GM19351 (cell line): ENCODE results near the gene NDUFS3.
"Not testable (repeated sequence)": the region's sequence is repeated elsewhere in the genome, so short reads cannot be mapped to it uniquely, and the experiment has no call there.

Experiments used
- ATAC-seq: cut with Tn5 transposase; IDR thresholded peaks from one replicate; pipeline ENCODE4 v1.9.1; 2021; ENCODE audit warnings: mild to moderate bottlenecking, moderate library complexity; ENCODE audit not compliant: unreplicated experiment

Gene NDUFS3

DNA sequence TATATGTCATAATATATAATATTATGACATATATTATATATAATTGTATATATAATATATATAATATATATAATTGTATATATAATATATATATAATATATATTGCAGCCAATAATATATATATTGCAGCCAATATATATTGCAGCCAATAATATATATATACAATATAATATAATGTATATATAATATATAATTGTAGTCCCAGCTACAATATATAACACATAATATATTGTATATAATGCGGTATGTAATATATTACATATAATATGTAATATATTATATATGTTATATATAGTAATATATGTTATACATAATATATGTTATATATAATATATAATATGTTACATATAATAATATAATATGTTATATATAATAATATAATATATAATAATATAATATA, 20.2 kb upstream of the NDUFS3 start:
- ATAC-seq: no peak

DNA sequence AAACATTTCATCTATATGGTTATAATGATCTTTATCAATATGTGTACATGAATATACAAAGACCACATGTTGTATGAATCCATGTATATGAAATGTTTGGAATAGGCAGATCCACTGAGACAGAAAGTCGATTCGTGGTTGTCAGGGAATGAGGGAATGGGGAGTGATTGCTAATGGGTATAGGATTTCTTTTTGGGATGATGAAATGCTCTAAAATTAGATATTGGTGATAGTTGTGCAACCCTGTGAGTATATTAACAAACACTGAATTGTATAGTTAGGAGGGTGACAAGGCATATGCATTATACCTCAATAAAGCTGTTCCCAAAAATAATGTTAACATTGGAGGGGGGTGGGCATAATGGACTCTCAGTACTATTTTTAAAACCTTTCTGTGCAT, 18.4 kb upstream of the NDUFS3 start:
- no peak for ATAC-seq

DNA sequence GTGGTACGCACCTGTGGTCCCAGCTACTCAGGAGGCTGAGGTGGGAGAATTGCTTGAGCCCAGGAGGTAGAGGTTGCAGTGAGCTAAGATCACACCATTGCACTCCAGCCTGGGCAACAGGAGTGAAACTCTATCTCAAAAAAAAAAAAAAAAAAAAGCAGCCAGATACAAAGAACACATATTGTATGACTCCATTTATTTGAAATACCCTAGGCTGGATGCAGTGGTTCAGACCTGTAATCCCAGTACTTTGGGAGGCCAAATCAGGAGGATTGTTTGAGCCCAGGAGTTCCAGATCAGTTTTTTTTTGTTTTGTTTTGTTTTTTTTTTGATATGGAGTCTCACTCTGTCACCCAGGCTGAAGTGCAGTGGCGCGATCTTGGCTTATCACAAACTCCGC, 16.5 kb upstream of the NDUFS3 start:
- ATAC-seq: not testable (repeated sequence)

DNA sequence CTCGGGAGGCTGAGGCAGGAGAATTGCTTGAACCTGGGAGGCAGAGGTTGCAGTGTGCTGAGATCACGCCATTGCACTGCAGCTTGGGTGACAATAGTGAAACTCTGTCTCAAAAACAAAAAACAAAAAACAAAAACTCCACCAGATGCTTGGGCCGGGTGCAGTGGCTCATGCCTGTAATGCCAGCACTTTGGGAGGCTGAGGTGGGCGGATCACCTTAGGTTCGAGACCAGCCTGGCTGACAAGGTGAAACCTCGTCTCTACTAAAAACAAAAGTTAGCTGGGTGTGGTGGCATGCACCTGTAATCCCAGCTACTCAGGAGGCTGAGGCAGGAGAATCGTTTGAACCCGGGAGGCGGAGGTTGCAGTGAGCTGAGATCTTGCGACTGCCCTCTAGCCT, 14.5 kb upstream of the NDUFS3 start:
- not testable (repeated sequence) for ATAC-seq

DNA sequence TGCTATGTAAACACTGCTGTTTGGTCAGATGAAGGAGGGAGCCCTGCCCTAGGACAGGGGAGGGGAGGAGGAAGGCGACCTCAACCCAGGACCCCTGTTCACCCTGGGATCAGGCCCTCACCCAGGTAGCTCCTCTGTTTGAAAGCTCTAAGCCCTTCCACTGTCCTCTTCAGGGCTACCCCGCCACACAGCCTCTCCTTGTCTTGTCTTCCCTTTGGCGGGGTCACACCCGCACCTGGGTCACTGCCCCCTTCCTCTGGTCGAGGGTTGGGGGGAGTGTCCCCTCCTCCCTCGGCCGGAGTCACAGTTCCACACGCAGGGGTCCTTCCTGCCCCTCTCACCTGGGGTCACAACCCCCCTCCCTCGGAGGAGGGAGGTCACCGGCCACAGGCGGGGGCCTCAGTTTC, 13.9 kb upstream of the NDUFS3 start:
- peak; percentile 21 for ATAC-seq

DNA sequence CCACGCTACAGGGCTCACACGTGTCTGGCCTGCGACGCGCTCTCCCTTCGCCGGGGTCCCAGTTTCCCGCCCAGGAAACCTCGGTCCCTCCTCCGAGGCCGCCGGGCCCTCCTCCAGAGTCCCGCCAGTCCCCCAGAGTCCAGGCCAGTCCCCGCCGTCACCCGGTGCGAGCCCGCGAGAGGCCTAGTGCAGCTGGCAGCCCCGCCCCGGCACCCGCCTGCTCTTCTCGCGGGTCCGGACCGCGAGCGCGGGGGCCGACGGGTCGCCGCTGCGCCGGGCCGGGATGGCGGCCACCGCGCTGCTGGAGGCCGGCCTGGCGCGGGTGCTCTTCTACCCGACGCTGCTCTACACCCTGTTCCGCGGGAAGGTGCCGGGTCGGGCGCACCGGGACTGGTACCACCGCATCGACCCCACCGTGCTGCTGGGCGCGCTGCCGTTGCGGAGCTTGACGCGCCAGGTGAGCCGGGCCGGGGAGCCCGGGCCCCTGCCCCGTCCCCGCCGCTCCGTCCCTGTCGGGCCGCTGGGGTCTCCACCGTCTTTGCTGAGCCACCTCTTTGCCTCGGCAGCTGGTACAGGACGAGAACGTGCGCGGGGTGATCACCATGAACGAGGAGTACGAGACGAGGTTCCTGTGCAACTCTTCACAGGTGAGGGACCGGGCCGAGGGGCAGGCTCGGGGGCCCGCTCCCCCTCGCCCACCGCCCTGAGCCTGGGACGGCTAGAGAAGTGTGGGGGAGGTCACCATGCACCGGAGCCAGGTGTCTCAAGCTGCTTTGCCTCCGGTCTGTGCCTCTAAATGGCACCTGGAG, 13.3 kb upstream of the NDUFS3 start, which contains the start of gene PTPMT1:
Gene PTPMT1, plus strand, starts transcription at position 260 of the 809 bp plus-strand sequence. Its CDS starts 24 bp downstream, at position 284.
- ATAC-seq: peak; percentile 89

DNA sequence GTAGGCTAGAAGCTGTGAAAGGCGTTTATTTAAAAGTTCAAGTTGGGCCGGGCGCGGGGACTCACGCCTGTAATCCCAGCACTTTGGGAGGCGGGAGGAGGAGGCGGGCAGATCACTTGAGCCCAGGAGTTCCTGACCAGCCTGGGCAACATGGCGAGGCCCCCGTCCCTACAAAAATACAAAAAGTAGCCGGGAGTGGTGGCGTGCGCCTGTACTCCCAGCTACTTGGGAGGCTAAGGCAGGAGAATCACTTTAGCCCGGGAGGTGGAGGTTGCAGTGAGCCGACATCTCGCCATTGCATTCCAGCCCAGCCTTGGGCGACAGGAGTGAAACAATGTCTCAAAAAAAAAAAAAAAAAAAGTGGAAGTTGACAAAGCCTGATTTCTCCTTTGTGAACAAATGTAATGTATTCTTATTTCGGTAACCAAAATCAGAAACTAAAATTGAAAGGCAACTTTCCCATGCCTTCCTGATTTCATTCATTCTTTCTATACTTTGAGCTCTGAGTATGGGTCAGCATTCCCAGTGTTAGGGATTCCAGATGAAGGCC, 12.7 kb upstream of the NDUFS3 start:
- ATAC-seq: no peak

DNA sequence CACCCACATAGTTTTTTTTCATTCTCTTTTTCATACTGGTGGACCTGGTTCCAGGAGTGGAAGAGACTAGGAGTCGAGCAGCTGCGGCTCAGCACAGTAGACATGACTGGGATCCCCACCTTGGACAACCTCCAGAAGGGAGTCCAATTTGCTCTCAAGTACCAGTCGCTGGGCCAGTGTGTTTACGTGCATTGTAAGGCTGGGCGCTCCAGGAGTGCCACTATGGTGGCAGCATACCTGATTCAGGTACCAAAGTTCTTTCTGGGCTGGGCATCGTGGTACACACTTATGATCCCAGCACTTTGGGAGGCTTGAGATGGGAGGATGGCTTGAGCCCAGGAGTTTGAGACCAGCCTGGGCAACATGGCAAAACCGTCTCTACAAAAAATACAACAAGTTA, 9.2 kb upstream of the NDUFS3 start:
- no peak for ATAC-seq

DNA sequence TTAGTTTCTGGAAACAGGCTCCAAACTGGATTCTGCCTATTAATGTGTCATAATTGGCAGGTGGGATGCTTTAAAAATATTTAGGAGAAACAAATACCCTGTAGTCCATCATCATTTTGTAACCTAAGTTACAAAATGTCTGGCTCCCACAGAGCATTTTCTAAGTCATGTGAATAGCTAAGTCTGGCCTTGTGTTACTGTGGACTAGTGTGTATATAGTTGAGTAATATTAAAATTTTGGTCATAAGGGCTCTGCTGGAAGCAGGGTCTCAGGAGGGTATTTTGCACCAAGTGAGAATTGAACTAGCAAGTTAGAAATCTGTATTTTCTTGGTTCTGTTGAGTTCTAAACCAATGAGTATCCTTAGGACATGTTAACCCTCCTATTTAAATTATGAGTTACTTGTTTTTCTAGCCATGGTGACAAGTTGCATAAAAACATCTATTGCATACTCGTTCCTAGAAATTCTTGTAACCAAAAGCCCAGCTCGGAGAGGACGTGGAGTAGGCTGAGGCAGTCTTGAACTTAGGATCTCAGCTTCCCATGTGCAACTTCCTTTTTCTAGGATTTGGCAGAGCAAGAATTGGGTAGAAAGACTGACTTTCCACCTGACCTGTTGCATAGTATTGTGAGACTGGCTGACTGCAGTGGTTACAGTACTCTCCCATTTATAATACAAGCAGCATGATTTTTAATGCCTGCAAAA, 8.1 kb upstream of the NDUFS3 start:
- ATAC-seq: no peak

DNA sequence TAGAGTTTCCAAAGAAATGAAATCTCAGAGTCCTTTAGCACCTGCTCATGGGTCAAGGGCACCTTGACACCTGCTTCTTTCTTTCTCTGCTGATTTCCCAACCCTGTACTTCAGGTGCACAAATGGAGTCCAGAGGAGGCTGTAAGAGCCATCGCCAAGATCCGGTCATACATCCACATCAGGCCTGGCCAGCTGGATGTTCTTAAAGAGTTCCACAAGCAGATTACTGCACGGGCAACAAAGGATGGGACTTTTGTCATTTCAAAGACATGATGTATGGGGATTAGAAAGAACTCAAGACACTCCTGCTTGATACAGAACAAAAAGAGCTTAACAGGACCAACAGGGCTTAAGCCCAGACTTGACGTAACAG, 7.5 kb upstream of the NDUFS3 start:
- no peak for ATAC-seq

DNA sequence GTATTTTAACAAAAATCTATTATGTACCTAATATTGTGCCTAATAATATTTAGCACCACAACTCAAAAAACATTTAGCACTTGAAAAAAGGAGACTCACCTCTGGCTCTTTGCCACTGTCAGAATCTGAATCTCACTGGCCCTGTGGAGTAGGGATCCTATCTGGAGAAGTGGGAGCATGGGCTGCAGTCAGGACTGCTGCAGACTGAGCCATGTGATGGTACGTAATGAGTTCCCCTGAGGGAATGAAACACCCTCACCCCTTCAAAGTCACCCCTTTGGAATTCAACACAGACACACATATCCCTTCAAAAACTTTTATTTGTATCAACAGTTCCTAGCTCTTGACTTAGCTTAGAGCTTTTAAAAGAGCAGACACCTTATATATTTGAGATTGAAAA, 7.0 kb upstream of the NDUFS3 start:
- no peak for ATAC-seq

DNA sequence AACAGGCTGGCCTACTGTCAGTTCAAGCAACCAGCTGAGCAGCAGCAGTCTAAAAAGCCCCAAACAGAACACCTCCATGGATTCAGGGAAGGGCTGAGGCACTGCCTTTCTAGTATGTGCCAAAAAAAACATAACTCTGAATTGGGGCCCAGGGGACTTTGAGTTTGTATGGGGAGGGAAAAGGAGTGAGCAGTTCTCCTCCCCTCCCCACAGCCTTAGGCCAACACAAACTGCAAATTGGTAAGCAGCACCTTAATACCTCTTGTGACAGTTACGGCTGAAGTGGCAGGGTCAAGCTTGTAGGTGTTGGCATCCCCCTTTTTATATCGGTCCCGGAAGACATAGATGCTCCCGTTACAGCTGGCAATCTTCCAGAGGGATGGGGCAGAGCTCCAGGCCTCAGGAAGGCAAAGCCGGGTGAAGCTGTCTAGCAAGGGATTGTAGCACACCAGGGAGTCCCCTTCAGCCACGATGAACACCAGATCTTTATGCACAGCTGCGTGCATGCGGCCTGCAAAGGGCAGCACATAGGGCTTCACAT, 6.1 kb upstream of the NDUFS3 start:
- ATAC-seq: no peak

DNA sequence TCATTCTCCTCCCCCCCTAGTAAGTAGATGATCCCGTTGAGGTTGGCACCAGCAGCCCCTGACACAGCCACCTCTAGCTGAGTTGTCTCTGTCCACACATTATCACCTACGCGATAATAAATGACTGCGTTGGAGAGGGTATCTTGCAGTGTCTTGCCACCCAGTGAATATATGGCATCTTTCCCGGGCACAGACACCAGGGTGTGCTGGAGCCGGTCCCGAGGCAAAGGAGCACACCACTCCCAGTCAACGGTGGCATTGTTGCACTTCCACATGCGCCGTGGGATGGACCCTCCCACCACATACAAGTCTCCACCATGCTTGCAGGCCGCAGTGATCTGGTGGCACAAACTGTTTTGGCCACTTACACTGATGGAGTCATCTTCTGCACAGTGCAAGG, 5.6 kb upstream of the NDUFS3 start:
- ATAC-seq: no peak

DNA sequence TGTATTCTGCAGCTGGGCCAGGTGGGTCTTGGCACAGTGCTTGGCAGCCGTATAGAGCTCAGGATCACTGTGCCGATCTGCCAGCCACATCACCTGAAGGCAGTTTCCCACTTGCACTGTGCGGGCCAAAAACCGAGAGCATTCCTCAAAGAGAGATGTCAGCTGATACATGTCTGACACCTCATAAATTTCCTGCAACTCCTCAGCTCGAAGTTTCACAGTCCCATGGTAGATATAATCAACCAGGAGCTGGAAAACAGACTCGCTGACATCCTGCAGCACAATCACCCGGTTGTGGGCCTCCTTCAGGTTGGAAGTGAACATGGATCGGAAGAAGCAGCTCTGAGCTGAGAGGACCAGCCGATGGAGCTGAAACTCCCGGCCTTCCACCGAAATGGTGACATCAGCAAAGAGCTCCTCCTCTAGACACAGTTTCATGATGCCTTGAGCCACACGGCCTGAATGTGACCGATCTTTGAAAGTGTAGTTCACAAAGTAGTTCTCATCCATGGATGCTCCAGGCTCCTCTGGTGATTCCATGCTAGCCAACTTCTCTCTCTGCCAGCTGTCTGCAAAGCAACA, 1.3 kb upstream of the NDUFS3 start:
- ATAC-seq: no peak

DNA sequence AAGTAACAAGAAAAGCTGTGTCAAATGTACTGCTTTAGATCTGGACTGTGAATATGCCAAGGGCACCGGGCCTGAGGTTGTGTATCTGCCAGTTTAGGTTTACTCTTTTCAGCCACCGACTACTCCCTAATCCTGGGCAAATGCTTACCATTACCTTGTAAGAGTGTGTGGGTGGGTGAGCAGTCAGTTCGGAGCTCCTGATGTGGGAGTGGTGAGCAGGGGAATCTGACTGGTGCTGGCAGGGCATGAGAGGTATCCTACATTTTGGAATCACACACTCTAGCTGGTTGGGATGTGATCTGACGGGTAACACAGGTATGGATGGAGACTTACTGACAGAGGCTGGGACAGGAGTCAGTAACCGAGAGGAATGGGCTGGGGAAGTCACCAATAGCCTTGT, 5.0 kb downstream of the NDUFS3 start:
- no peak for ATAC-seq

DNA sequence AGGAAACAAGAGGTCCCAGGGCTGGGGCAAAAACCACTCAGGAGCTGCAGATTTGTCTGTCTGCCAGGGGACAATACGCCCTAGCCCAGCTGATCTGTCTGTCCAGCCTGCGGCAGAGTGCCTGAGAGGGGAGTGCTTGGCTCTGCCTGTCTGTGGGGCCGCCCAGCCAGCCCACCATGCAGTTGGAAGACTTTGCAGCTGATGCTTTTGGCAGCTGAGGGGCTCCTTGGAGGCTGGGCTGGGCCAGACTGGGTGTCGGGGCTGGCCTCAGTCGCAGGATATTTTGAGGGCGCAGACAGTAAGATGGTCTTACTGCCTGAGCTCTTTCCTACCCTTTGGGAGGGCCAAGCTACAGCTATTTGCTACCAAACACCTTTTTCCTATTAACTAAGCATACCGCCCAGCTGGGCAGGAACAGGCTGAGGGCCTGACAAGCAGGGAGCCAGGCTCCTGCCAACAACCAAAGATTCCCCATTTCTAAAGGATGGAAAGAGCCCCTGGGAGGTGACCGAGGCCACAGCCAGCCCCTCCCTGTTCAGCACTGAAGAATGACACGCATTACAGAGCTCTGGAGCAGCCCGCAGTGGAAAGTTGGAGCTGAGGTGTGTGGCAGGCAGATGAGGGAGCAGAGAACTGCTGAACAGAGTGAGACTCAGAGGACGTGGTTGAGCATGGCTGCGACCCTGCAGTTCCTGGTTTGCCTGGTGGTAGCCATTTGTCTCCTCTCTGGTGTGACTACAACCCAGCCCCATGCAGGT, 7.4 kb downstream of the NDUFS3 start, which contains the start of gene FAM180B:
Gene FAM180B, plus strand, starts transcription at position 581 of the 758 bp plus-strand sequence. Its CDS starts 91 bp downstream, at position 672.
- no peak for ATAC-seq

DNA sequence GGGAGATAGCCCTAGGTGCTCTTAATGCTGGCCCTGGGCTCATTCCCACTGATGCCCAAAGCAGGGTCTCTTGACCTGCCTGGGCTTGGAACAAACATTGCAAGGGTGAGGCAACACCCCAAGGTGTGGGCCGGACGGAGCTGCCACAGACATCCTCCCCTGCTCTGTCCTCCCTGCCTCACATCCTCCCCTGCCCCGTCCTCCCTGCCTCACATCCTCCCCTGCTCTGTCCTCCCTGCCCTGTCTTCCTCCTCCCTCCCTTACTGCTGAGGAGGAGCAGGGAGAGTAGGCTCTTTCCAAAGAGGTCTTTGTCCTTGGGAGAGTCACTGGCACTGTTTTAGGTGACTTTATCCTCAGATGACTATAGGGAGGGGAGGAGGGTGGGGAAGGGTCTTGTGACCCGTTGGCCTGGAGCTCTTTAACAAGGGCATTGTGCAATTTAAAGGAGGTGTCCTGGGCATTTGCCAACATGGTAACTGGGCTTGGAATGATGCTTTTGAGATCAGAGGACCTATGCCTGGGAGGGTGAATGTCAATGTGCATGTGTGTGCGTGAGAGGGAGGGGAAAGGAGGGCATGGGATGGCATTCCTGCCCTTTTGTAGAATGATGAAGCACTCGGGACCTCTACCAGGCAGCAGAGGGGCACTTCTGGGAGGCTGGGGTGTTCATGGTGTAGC, 8.3 kb downstream of the NDUFS3 start:
- ATAC-seq: no peak

DNA sequence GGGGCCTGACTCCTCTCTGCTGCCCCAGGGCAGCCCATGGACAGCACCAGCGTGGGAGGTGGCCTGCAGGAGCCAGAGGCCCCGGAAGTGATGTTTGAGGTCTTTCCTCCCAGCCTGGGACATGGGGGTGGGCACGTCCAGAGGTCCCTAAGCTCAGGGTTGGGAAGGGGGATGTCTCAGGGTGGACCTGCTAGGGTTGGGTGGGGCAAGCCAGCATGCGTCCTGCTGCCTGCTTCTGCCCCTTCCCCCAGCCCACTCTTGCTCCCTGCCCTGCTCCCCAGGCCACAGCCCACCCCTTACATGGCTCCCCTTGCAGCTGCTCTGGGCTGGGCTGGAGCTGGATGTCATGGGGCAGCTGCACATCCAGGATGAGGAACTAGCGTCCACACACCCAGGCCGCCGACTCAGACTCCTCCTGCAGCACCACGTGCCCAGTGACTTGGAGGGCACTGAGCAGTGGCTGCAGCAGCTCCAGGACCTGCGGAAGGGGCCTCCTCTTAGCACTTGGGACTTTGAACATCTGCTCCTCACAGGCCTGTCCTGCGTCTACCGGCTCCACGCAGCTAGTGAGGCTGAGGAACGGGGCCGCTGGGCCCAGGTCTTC, 9.0 kb downstream of the NDUFS3 start:
- ATAC-seq: no peak

DNA sequence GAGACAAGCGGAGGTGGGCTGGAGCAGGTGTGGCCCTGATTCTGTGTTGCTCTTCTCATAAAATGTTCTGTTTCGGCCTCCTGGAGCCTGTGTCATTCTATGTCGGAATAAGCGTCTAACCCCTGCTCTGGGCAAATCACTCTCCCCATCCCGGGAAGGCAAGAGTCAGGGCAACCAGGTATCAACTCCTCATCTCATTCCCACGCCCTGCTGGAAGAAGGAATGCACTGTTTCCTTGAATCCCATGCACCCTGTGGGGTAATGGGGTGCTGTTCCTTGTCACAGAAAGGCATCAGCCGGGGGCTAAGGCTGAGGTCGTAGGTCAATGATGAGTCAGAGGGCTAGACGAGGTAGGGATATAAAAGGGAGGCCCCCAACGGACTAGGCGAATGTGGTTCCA, 10.2 kb downstream of the NDUFS3 start:
- ATAC-seq: no peak

DNA sequence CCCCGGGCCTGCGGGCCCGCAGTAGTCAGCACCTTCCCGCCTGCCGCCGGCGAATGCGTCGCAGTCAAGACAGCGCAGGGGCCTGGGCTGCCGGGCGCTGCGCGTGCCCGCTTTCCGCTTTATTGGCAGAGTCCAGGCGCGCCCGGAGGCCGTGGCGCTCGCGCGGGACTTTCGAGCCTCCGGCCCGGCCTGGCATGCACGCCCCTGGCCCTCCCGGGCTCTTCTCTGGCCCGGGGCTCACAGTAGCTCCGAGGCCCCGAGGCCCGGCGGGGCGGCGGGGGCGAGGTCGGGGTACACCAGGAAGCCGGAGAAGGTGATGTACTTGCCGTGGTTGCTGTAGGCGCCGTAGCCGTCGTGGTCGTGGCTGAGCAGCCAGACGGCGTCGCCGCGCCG, 10.7 kb downstream of the NDUFS3 start:
- no peak for ATAC-seq
